Activated CD4-positive, alpha-beta T cell treated with anti-CD3 and anti-CD28 coated beads, Interleukin-2, amount 50 U/mL, for 48 hours (primary cell): ENCODE measurements around the gene ZSCAN31.
"Not testable (repeated sequence)": the region's sequence is repeated elsewhere in the genome, so short reads cannot be mapped to it uniquely, and the experiment has no call there.

ENCODE experiments used
- DNase-seq, 2 experiments: peaks; one replicate each; pipeline ENCODE4 v3.0.0-alpha.2; 2020

Gene ZSCAN31

DNA sequence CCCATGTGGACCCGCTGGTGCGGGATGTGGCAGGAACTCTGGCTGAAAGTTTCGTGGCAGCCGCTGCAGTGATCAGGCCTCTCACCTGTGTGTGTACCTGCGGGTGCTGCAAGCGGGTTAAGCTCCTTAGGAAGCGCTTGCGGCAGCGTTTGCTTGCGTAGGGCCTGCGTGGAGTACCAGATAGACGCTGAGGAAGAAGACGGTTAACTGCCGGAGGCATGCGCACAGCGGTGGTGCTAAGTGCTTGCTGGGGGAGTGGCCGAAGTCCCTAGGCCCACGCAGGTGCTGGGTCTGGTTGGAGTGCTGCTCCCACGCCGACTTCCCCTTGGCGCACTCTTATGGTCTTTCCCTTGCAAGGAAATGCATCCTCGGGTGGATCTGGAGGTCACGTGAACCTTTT, 23.0 kb downstream of the ZSCAN31 start:
- no peak for DNase-seq

- no peak for DNase-seq
Measured at GRCh38 chr6:28311139-28311823, 24.7 kb downstream of the ZSCAN31 start.

DNA sequence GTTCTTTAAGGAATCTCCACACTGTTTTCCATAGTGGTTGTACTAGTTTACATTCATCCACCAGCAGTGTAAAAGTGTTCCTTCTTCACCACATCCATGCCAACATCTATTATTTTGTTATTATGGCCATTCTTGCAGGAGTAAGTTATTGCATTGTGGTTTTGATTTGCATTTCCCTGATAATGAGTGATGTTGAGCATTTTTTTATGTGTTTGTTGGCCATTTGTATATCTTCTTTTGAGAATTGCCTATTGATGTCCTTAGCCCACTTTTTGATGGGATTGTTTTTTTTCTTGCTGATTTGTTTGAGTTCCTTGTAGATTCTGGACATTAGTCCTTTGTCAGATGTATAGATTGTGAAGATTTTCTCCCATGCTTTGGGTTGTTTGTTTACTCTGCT, 29.6 kb downstream of the ZSCAN31 start:
- not testable (repeated sequence) for DNase-seq

DNA sequence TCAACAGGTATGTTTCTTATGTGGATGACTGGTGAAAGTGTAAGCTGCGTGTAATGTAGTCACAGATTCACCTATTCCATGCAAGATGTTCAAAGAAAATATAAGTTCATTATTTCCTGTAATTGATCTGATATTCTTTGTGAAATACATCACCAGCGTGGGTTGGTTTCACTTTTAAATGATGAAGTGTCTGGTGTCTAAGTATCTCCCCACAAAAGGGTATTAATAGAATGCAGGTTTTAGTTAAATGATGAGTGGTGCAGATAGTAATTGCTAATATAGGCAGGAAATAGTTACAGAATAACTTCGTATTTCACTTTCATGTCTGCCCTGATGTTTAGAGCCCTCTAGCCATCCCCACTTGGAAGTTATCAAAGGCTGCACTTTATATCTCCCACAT, 32.4 kb downstream of the ZSCAN31 start:
- DNase-seq: no peak

DNA sequence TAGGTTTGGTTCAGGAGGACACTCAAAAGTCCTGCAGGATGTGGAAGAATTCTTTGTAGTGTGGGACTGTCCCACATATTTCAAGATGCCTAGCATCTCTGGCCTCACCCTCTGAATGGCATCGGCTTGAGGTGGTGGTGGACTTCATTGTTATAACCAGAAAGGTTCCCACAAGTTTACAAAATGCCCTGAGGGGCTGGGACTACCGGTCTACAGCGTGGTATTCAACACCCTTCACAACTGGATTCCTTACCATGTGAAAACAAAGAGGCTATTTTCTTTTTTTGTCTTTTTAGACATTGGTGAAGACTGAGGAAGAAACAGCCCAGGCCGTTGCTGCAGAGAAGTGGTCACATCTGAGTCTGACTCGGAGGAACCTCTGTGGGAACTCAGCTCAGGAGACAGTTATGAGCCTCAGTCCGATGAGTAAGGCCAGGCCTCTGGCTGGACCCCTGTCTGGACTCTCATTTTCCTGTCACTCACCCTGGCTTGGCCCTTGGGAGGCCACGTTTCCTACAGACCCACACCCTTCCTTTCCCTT, 39.4 kb downstream of the ZSCAN31 start:
- DNase-seq: no peak

- no peak for DNase-seq
Measured at GRCh38 chr6:28295326-28295725, 40.6 kb downstream of the ZSCAN31 start.

DNA sequence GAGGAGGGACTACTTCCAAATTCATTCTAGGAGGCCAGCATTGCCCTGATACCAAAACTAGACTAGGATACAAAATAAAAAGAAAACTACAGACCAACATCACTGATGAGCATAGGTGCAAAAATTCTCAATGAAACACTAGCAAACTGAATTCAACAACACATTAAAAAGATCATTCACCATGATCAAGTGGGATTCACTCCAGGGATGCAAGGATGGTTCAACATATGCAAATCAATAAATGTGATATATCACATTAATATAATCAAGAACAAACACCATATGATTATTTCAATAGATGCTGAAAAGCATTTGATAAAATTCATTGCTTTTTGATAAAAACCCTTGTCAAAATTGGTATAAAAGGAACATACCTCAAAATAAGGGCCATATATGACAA, 44.4 kb downstream of the ZSCAN31 start:
- no peak for DNase-seq

DNA sequence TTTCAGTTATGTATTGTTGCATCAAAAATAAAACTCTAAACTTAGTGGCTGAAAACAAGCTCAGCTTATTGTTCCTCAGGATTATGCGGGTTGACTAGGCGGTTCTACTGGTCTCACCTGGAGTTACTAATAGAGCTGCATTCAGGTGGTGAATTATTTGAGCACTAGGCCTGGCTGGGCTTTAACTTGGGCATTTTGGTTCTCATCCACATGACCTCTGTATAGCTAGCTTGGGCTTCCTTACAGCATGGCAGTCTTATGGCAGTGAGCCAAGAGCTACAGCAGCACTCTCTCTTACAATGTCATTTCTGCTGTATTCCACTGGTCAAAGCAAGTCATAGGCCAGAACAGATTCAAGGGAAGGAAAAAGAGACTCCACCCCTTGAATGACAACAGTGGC, 53.0 kb downstream of the ZSCAN31 start:
- no peak for DNase-seq

DNA sequence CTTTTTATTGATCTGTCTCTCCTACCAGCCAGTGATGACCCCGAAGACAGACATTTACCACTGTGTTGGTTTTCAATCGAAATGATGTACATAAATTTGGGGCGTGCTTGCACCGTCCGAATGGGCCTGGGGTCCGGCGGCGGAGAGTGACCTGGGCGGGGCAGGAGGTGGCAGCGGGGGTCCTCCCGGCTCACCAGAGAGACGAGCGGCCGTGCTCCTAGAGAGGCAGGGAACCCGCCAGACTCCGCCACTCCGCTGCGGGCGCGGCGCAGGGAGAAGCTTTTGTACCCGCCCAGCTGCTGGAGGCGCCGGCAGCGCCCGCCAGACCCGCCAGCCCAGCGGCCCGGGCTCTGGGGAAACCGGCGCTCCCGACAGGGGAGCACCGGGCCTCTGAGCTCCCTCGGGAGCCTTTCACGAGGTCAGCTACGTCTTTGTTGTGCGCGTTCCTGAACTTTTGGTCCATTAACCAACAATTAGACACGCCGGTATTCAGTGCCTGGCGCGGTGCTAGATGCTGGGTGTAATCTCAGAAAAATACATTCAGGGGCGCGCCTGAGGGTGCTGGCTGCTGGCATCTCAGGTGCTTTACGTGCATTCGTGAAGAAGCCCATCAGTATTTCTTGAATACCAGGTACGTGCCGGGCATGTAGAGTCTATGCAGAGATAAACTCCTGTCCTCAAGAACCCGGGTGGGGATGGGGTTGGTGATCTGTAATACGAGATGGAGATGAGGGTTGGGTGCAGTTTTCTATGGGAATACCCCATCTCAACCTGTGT, 54.5 kb downstream of the ZSCAN31 start, which contains the start of gene PGBD1:
Gene PGBD1 (plus strand): TSS at position 285 of the 777 bp plus-strand sequence. CDS start 2,242 bp downstream, outside the sequence.
- DNase-seq: peak; percentile 65 to 68

- no peak for DNase-seq
Measured at GRCh38 chr6:28280595-28281287, 55.2 kb downstream of the ZSCAN31 start.

DNA sequence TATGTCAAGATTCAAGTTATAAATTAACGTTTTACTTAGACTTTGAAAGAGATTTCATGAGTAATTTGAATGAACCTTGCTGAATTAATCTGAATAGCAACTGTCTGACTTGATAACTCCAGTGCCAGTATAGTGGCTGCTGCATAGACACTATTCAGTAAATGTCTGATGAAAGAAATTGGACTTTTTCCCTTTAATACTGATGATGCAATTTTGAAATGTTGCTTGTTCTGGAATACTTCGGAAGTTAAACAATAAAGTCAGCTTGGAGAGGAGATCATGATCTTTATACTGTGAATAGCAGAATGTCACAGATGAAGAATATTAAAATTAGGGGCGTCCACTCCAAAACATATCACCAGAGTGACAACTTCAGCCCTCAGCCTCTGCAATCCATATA, 58.2 kb downstream of the ZSCAN31 start:
- DNase-seq: no peak

GRCh38 chr6:28274888-28275287, 61.1 kb downstream of the ZSCAN31 start:
- no peak for DNase-seq
